SK-N-SH treated with all-trans-retinoic acid at 6 μM for 48 hours (cell line): ENCODE measurements around the gene JAGN1.

ENCODE experiments used
- ARNTL ChIP-seq: fragments of 450-650 bp; formaldehyde crosslinking; IDR thresholded peaks from 2 replicates; pipeline ENCODE4 v1.5.0; 2020; ENCODE audit warnings: low read depth, mild to moderate bottlenecking, moderate library complexity, borderline replicate concordance
- SNAI2 ChIP-seq: fragments of 250-450 bp; sonication (Bioruptor Pico); IDR thresholded peaks from 2 replicates; pipeline ENCODE4 v1.5.0; 2020; ENCODE audit warnings: mild to moderate bottlenecking, moderate library complexity
- TCF4 ChIP-seq: fragments of 250-450 bp; sonication (Bioruptor Pico); IDR thresholded peaks from 2 replicates; pipeline ENCODE4 v1.8.0; 2021; ENCODE audit warnings: mild to moderate bottlenecking, moderate library complexity, borderline replicate concordance
- TOX ChIP-seq: fragments of 250-450 bp; sonication (Bioruptor Pico); IDR thresholded peaks from 2 replicates; pipeline ENCODE4 v1.8.0; 2021; ENCODE audit warnings: mild to moderate bottlenecking, moderate library complexity, borderline replicate concordance
- ZFP3 ChIP-seq: fragments of 250-450 bp; sonication (Bioruptor Pico); IDR thresholded peaks from 2 replicates; pipeline ENCODE4 v1.5.0; 2020; ENCODE audit warnings: mild to moderate bottlenecking, moderate library complexity
- ZNF70 ChIP-seq: fragments of 450-650 bp; formaldehyde crosslinking; IDR thresholded peaks from 2 replicates; pipeline ENCODE4 v1.5.0; 2020; ENCODE audit warnings: mild to moderate bottlenecking, moderate library complexity

DNA sequence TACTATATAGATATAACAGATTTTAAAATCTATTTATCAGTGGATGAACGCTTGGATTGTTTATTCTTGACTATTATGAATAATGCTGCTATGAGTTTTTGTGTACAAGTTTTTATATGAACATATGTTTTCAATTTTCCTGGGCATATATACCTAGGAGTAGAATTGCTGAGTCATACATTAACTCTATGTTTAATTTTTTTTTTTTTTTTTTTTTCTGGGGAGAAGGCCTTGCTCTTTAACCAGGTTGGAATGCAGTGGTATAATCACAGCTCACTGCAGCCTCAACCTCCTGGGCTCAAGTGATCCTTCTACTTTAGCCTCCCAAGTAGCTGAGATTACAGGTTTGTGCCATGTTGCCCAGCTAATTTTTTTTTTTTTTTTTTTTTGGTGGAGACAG lies 19.4 kb upstream of the JAGN1 start:
- TF ChIP-seq ARNTL (no peak), ZNF70 (CRISPR knock-in tag) (no peak), ZFP3 (CRISPR knock-in tag) (no peak), TOX (CRISPR knock-in tag) (no peak), TCF4 (no peak), SNAI2 (no peak)
